ENCODE measurements around the gene MYCL.

Gene MYCL

GRCh38 chr1:39892601-39893595, 8.8 kb downstream of the MYCL start (continued):
- no peak for TF ChIP-seq ZSCAN16 (tag by site-specific recombination; IDR thresholded peaks at IDR 0.05)
- TF ChIP-seq EGR2 (tag by site-specific recombination; IDR thresholded peaks at IDR 0.05; ENCODE audit: low read depth), result peak; percentile 97
- TF ChIP-seq, protein P1, sequence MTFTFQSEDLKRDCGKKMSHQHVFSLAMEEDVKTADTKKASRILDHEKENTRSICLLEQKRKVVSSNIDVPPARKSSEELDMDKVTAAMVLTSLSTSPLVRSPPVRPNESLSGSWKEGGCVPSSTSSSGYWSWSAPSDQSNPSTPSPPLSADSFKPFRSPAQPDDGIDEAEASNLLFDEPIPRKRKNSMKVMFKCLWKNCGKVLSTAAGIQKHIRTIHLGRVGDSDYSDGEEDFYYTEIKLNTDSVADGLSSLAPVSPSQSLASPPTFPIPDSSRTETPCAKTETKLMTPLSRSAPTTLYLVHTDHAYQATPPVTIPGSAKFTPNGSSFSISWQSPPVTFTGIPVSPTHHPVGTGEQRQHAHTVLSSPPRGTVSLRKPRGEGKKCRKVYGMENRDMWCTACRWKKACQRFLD (tag by site-specific recombination; IDR thresholded peaks at IDR 0.05), result no peak
- TF ChIP-seq PRDM10 (tag by site-specific recombination; IDR thresholded peaks at IDR 0.05), result peak; percentile 21; the same call in 1 of the 2 replicates
- TF ChIP-seq ZFHX2 (tag by site-specific recombination; conservative IDR thresholded peaks at IDR 0.05), result peak; percentile 97
- no peak for TF ChIP-seq ZSCAN18 (tag by site-specific recombination; IDR thresholded peaks at IDR 0.05)
- no peak for TF ChIP-seq ZNF473 (tag by site-specific recombination; IDR thresholded peaks at IDR 0.05)
- peak; percentile 75 for TF ChIP-seq FEZF1 (tag by site-specific recombination; IDR thresholded peaks at IDR 0.05)
- no peak for TF ChIP-seq ZNF266 (tag by site-specific recombination; IDR thresholded peaks at IDR 0.05; ENCODE audit: low read depth)
- TF ChIP-seq, protein P2, sequence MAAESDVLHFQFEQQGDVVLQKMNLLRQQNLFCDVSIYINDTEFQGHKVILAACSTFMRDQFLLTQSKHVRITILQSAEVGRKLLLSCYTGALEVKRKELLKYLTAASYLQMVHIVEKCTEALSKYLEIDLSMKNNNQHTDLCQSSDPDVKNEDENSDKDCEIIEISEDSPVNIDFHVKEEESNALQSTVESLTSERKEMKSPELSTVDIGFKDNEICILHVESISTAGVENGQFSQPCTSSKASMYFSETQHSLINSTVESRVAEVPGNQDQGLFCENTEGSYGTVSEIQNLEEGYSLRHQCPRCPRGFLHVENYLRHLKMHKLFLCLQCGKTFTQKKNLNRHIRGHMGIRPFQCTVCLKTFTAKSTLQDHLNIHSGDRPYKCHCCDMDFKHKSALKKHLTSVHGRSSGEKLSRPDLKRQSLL (tag by site-specific recombination; IDR thresholded peaks at IDR 0.05), result no peak
- no peak for TF ChIP-seq SALL2 (tag by site-specific recombination; IDR thresholded peaks at IDR 0.05; ENCODE audit: borderline replicate concordance)
- no peak for TF ChIP-seq ZNF639 (tag by site-specific recombination; IDR thresholded peaks at IDR 0.05)
- TF ChIP-seq HIC1 (tag by site-specific recombination; IDR thresholded peaks at IDR 0.05), result no peak
- TF ChIP-seq ZNF600 (tag by site-specific recombination; IDR thresholded peaks at IDR 0.05), result 0 out of 2 replicates have a peak, but pooled peaks have one; percentile 28
- no peak for TF ChIP-seq BCL11B (tag by site-specific recombination; IDR thresholded peaks at IDR 0.05; ENCODE audit: low read depth)
- TF ChIP-seq ZNF140 (tag by site-specific recombination; IDR thresholded peaks at IDR 0.05), result no peak
- no peak for TF ChIP-seq ZNF658 (tag by site-specific recombination; IDR thresholded peaks at IDR 0.05)
- no peak for TF ChIP-seq HOXA7 (CRISPR knock-in tag; IDR thresholded peaks at IDR 0.05; ENCODE audit: borderline replicate concordance)
- no peak for TF ChIP-seq ZNF530 (tag by site-specific recombination; IDR thresholded peaks at IDR 0.05; ENCODE audit: low read depth)
- TF ChIP-seq ZNF664 (tag by site-specific recombination; IDR thresholded peaks at IDR 0.05), result no peak
- TF ChIP-seq ZIC2 (tag by site-specific recombination; IDR thresholded peaks at IDR 0.05), result 0 out of 2 replicates have a peak, but pooled peaks have one; percentile 9
- no peak for TF ChIP-seq ZNF19 (tag by site-specific recombination; IDR thresholded peaks at IDR 0.05; ENCODE audit: low read depth)
- TF ChIP-seq SP7 (tag by site-specific recombination; IDR thresholded peaks at IDR 0.05), result peak; percentile 92
- no peak for TF ChIP-seq ZNF121 (tag by site-specific recombination; IDR thresholded peaks at IDR 0.05)
- TF ChIP-seq, protein P3, sequence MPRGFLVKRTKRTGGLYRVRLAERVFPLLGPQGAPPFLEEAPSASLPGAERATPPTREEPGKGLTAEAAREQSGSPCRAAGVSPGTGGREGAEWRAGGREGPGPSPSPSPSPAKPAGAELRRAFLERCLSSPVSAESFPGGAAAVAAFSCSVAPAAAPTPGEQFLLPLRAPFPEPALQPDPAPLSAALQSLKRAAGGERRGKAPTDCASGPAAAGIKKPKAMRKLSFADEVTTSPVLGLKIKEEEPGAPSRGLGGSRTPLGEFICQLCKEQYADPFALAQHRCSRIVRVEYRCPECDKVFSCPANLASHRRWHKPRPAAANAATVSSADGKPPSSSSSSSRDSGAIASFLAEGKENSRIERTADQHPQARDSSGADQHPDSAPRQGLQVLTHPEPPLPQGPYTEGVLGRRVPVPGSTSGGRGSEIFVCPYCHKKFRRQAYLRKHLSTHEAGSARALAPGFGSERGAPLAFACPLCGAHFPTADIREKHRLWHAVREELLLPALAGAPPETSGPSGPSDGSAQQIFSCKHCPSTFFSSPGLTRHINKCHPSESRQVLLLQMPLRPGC (tag by site-specific recombination; IDR thresholded peaks at IDR 0.05), result peak; percentile 42; the same call in 1 of the 2 replicates

Data from HEK293 (cell line).